Measurements from ENCODE around the gene PLXNA1.

The PLXNA1 gene

DNA sequence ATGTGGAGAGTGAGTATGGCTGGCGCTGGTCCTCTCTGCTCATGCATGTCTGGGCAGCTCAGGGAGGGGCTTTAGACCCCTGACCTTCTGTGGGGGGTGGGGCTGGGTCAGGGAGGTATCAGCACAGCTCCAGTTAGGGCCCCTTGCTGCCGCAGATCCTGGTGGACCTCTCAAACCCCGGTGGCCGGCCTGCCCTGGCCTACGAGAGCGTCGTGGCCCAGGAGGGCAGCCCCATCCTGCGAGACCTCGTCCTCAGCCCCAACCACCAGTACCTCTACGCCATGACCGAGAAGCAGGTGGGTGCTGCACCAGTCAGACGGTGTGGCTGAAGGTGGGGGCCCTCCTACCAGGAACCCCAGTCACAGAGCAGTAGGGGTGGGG, 20.2 kb downstream of the PLXNA1 start:
- TF ChIP-seq, protein P1, sequence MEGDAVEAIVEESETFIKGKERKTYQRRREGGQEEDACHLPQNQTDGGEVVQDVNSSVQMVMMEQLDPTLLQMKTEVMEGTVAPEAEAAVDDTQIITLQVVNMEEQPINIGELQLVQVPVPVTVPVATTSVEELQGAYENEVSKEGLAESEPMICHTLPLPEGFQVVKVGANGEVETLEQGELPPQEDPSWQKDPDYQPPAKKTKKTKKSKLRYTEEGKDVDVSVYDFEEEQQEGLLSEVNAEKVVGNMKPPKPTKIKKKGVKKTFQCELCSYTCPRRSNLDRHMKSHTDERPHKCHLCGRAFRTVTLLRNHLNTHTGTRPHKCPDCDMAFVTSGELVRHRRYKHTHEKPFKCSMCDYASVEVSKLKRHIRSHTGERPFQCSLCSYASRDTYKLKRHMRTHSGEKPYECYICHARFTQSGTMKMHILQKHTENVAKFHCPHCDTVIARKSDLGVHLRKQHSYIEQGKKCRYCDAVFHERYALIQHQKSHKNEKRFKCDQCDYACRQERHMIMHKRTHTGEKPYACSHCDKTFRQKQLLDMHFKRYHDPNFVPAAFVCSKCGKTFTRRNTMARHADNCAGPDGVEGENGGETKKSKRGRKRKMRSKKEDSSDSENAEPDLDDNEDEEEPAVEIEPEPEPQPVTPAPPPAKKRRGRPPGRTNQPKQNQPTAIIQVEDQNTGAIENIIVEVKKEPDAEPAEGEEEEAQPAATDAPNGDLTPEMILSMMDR (IDR thresholded peaks at IDR 0.05; ENCODE audit: low read depth, low read length) = no peak
- DNase-seq (ENCODE audit: extremely low read depth, low read depth) = no peak

- TF ChIP-seq, protein P1 (IDR thresholded peaks at IDR 0.05; ENCODE audit: low read depth, low read length) = no peak
- DNase-seq (ENCODE audit: extremely low read depth, low read depth) = no peak
Measured at GRCh38 chr3:127003601-127004280, 20.8 kb downstream of the PLXNA1 start.

GRCh38 chr3:127004641-127005397, 21.9 kb downstream of the PLXNA1 start:
- TF ChIP-seq, protein P1 (IDR thresholded peaks at IDR 0.05; ENCODE audit: low read depth, low read length) = no peak
- DNase-seq (ENCODE audit: extremely low read depth, low read depth) = no peak

DNA sequence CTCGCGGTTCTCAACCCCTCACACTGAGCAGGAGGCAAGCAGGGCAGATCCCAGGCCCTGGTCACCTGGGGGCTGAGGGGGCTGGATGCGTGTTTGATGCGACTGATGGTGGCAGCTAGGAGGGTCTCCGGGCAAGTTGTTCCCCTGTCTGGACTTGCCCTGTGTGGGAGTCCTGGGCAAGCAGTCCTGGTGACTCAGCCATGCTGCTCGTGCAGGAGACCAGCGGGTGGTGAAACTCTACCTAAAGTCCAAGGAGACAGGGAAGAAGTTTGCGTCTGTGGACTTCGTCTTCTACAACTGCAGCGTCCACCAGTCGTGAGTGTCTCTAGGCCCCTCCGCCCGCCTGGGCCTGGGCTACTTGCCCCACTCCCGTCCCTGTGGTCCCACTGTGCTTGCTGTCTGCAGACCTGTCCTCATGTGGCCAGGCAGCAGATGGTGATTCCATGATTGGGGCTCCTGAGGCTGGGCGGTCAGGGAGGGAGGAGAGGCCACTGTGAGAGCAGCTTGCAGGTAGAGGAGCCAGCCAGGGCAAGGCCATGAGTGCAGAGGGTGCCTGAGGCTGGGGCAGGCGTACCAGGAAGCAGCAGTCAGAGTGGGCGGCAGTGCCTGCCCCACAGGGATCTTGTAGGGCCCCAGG, 23.1 kb downstream of the PLXNA1 start:
- DNase-seq (ENCODE audit: extremely low read depth, low read depth) = no peak
- TF ChIP-seq, protein P1 (IDR thresholded peaks at IDR 0.05; ENCODE audit: low read depth, low read length) = no peak

DNA sequence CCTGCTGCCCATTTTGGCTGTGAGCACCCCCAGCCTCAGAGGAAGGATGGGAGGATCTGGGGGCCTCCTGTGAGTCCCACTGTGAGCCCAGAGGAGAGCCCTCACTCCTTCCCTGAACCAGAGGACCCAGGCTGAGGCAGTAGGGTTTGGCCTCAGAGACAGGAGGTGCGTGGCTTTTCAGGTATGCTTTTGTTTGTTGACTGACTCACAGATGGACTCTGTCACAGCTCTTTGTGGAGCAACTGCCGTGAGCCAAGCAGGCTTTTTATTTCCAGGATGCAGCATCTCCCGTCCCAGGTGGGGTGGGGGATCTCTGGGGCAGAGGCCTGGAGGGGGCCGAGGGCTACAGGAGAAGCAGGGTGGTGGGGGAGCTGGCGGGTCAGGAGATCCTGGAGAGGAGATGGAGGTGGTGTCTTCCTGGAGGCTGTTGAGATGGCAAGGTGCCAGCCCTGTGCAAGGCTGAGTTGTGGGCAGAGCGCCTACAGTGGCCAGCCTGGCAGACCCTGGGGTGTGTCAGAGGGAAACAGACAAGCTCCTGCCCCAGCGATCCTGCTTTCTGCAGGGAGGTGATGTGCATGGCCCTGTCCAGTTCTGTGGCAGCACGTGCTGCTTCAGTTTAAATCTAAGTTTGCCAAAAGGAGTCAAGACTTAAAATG, 24.0 kb downstream of the PLXNA1 start:
- TF ChIP-seq, protein P1 (IDR thresholded peaks at IDR 0.05; ENCODE audit: low read depth, low read length) = no peak
- no peak for DNase-seq (ENCODE audit: extremely low read depth, low read depth)

- DNase-seq (ENCODE audit: extremely low read depth, low read depth) = no peak
- TF ChIP-seq, protein P1 (IDR thresholded peaks at IDR 0.05; ENCODE audit: low read depth, low read length) = no peak
Measured at GRCh38 chr3:127008236-127008635, 25.3 kb downstream of the PLXNA1 start.
